Measurements from ENCODE around the gene BNIP3. TPM values are rescaled to one million over a fixed set of nuclear protein-coding genes. Genes with fewer than 3 reads are reported as not detected.

BNIP3 gene
- total RNA-seq, 1 donor from 2014 or later = 29.9 TPM

DNA sequence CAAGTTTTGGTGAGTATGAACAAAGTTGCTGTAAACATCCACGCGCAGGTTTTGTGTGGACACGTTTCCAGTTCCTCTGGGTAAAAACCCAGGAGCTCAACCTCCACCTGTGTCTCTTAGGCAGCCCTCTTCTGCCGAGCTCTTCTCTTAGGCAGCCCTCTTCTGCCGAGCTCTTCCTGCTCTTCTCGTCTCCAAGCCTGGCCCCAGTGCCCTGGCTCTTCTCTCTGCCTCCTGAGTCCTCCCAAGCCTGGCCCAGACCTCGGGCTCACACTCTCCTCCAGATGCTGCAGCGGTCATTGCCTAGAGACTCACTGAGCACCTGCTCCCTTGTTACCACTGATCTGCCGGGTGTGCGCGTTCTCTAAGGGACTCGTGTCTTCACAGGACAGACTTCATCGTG is 38.7 kb upstream of the BNIP3 start:
- H3K27me3 Mint-ChIP-seq (ENCODE audit: unreplicated experiment) = peaks cover 13% of the 10 kb centered on the region
- no peak overlapping the region for H3K27ac Mint-ChIP-seq (ENCODE audit: unreplicated experiment)
- H3K4me1 Mint-ChIP-seq (ENCODE audit: unreplicated experiment) = peaks cover 16% of the 10 kb centered on the region
- no peak for TF ChIP-seq CTCF (IDR thresholded peaks at IDR 0.05; ENCODE audit: unreplicated experiment)
- H3K36me3 Mint-ChIP-seq (ENCODE audit: low read depth, unreplicated experiment) = peaks cover 10% of the 10 kb centered on the region
- DNase-seq (ENCODE audit: low spot score) = no peak
- H3K4me3 Mint-ChIP-seq (ENCODE audit: unreplicated experiment) = peak overlapping the region; percentile 9
- no peaks in the 10 kb centered on the region for H3K9me3 Mint-ChIP-seq (ENCODE audit: unreplicated experiment)

GRCh38 chr10:132019366-132019765 is 37.6 kb upstream of the BNIP3 start:
- Mint-ChIP-seq H3K9me3 (ENCODE audit: unreplicated experiment) (no peaks in the 10 kb centered on the region), H3K36me3 (ENCODE audit: low read depth, unreplicated experiment) (peaks cover 10% of the 10 kb centered on the region), H3K27me3 (ENCODE audit: unreplicated experiment) (peaks cover 11% of the 10 kb centered on the region), H3K4me1 (ENCODE audit: unreplicated experiment) (peaks cover 24% of the 10 kb centered on the region), H3K4me3 (ENCODE audit: unreplicated experiment) (no peak overlapping the region), H3K27ac (ENCODE audit: unreplicated experiment) (no peak overlapping the region)
- no peak for TF ChIP-seq CTCF (IDR thresholded peaks at IDR 0.05; ENCODE audit: unreplicated experiment)
- DNase-seq (ENCODE audit: low spot score) = no peak

GRCh38 chr10:132018446-132018845 is 36.7 kb upstream of the BNIP3 start:
- peaks cover 10% of the 10 kb centered on the region for H3K36me3 Mint-ChIP-seq (ENCODE audit: low read depth, unreplicated experiment)
- H3K4me3 Mint-ChIP-seq (ENCODE audit: unreplicated experiment) = no peak overlapping the region
- H3K4me1 Mint-ChIP-seq (ENCODE audit: unreplicated experiment) = peaks cover 25% of the 10 kb centered on the region
- no peak for DNase-seq (ENCODE audit: low spot score)
- H3K27me3 Mint-ChIP-seq (ENCODE audit: unreplicated experiment) = peaks cover 11% of the 10 kb centered on the region
- TF ChIP-seq CTCF (IDR thresholded peaks at IDR 0.05; ENCODE audit: unreplicated experiment) = no peak
- H3K9me3 Mint-ChIP-seq (ENCODE audit: unreplicated experiment) = no peaks in the 10 kb centered on the region
- H3K27ac Mint-ChIP-seq (ENCODE audit: unreplicated experiment) = no peak overlapping the region

GRCh38 chr10:132016514-132016913 is 34.8 kb upstream of the BNIP3 start:
- Mint-ChIP-seq H3K4me3 (ENCODE audit: unreplicated experiment) (no peak overlapping the region), H3K9me3 (ENCODE audit: unreplicated experiment) (no peaks in the 10 kb centered on the region), H3K4me1 (ENCODE audit: unreplicated experiment) (peaks cover 20% of the 10 kb centered on the region), H3K36me3 (ENCODE audit: low read depth, unreplicated experiment) (peaks cover 6% of the 10 kb centered on the region), H3K27ac (ENCODE audit: unreplicated experiment) (no peak overlapping the region), H3K27me3 (ENCODE audit: unreplicated experiment) (peaks cover 11% of the 10 kb centered on the region)
- DNase-seq (ENCODE audit: low spot score) = no peak
- no peak for TF ChIP-seq CTCF (IDR thresholded peaks at IDR 0.05; ENCODE audit: unreplicated experiment)

GRCh38 chr10:132011445-132011844 is 29.7 kb upstream of the BNIP3 start:
- no peak for DNase-seq (ENCODE audit: low spot score)
- Mint-ChIP-seq H3K27ac (ENCODE audit: unreplicated experiment) (no peak overlapping the region), H3K36me3 (ENCODE audit: low read depth, unreplicated experiment) (no peaks in the 10 kb centered on the region), H3K9me3 (ENCODE audit: unreplicated experiment) (no peaks in the 10 kb centered on the region), H3K4me3 (ENCODE audit: unreplicated experiment) (no peak overlapping the region), H3K4me1 (ENCODE audit: unreplicated experiment) (peaks cover 31% of the 10 kb centered on the region), H3K27me3 (ENCODE audit: unreplicated experiment) (peaks cover 1% of the 10 kb centered on the region)
- no peak for TF ChIP-seq CTCF (IDR thresholded peaks at IDR 0.05; ENCODE audit: unreplicated experiment)
